Glomerular endothelial cell (primary cell): ENCODE data around the gene BMPR2. TPM values are rescaled to one million over a fixed set of nuclear protein-coding genes. Genes with fewer than 3 reads are reported as not detected.
"Not testable (repeated sequence)": the region's sequence is repeated elsewhere in the genome, so short reads cannot be mapped to it uniquely, and the experiment has no call there.

Experiments used
- DNase-seq: peaks from one replicate; pipeline ENCODE4 v3.0.0-alpha.2; 2011; ENCODE audit warnings: low read depth, low spot score; ENCODE audit errors: extremely low read depth
- total RNA-seq: library from RNA; depleted of rRNA; stranded (reverse); fragments of >200 nt; gene quantifications from 2 replicates; pipeline ENCODE4 v1.2.3, GENCODE V29; 2015

Gene BMPR2
- total RNA-seq, 1 donor from 2014 or later, result 141 TPM

GRCh38 chr2:202514732-202515131 lies 138.6 kb downstream of the BMPR2 start:
- DNase-seq, result no peak

DNA sequence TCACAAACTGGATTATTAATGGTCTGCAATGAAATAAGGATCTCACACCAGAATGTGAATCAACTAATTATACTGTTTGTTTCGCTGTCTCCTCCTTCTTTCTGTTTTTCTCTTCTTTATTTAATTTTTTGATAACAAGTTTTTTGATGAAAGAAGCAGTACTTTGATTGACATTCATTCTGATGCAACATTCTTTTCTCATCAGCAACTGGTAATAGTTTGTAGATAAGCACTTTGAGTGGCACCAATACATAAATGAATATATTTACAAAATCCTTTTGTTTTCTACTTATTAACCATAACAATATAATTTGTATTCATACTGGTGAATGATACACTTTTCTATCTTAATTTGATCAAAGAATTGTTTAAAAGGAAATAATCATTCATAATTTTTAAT lies 143.3 kb downstream of the BMPR2 start:
- no peak for DNase-seq

GRCh38 chr2:202521470-202521869 lies 145.3 kb downstream of the BMPR2 start:
- no peak for DNase-seq

GRCh38 chr2:202529389-202529788 lies 153.3 kb downstream of the BMPR2 start:
- no peak for DNase-seq

GRCh38 chr2:202530038-202530437 lies 153.9 kb downstream of the BMPR2 start:
- DNase-seq, result no peak

- not testable (repeated sequence) for DNase-seq
Observed at GRCh38 chr2:202535290-202535689, 159.2 kb downstream of the BMPR2 start.

DNA sequence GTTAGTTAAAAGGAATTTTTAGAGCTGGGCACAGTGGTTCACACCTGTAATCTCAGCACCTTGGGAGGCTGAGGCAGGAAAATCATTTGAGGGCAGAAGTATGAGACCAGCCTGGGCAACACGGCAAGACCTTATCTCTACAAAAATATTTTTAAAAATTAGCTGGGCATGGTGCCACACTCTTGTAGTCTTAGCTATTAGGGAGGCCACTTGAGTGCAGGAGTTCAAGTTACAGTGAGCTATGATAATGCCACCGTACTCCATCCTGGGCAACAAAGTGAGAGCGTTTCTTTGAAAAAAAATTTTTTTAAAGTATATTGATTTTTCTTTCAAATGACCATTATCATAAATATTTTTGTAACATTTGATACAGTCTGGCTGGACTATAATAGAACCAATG lies 165.0 kb downstream of the BMPR2 start:
- DNase-seq, result no peak

DNA sequence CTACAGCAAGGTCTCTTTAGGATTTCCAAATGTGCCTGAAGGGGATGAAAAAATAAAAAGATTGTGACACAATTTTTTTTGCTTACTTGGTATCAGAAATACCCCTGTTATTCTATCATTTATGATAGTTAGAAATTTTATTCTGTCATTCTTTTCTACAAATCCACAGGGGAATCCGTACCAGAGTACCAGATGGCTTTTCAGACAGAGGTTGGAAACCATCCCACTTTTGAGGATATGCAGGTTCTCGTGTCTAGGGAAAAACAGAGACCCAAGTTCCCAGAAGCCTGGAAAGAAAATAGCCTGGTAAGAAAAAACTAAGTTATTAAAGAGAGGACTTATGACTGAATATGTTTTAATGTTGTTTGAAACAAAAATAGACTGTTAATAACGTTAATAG lies 166.0 kb downstream of the BMPR2 start:
- DNase-seq, result no peak

DNA sequence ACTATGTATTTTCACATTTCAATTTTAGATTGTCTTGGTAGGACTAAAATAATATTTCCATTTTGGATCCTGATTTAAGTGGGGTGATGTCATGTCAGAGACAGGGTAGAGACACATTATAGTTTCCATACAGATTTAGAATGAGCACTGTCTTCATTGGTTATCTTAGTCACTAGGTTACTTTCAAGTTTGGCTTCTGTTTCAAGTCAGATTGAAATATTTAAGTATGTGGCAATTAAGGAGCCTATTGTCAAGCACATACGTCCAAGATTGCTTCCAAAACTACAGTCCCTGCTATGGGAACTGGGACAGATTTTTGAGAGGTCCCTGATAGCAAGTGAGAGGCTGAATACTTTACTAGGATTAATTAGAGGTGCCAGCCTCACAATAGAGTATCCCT lies 169.4 kb downstream of the BMPR2 start:
- no peak for DNase-seq

GRCh38 chr2:202545931-202546330 lies 169.8 kb downstream of the BMPR2 start:
- no peak for DNase-seq

DNA sequence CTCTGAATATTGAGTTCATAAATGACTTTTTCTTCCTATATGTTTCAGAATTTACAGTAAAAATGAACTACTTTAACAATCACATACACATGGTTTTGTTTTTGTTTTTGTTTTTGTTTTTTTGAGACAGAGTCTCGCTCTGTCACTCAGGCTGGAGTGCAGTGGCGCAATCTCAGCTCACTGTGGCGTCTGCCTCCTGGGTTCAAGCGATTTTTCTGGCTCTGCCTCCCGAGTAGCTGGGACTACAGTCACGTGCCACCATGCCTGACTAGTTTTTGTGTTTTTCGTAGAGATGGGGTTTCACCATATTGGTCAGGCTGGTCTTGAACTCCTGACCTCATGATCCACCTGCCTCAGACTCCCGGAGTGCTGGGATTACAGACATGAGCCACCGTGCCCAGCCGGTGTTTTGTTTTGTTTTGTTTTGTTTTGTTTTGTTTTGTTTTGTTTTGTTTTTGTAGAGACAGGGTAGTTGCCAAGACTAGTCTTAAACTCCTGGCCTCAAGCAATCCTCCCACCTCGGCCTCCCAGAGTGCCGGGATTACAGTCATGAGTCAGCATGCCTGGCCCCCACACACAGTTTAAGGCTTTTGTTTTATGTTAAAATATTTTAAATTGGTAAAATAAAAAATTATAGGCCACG lies 170.5 kb downstream of the BMPR2 start:
- not testable (repeated sequence) for DNase-seq

DNA sequence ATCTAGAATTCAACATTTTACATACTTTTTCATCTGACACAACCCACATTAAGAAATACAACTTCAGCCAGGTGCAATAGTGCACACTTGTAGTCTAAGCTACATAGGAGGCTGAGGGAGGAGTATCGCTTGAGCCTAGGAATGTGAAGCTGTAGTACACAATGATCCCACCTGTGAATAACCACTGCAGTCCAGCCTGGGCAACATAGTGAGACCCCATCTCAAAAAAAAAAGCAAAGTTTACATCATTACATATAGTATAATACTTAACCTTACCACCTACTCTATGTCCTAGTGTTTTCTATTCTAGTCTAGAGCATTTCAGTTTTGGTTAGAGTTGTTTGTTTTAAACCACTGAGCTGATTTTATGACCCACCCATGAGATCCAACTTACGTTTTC lies 172.1 kb downstream of the BMPR2 start:
- DNase-seq, result no peak

- not testable (repeated sequence) for DNase-seq
Observed at GRCh38 chr2:202551000-202551399, 174.9 kb downstream of the BMPR2 start.

DNA sequence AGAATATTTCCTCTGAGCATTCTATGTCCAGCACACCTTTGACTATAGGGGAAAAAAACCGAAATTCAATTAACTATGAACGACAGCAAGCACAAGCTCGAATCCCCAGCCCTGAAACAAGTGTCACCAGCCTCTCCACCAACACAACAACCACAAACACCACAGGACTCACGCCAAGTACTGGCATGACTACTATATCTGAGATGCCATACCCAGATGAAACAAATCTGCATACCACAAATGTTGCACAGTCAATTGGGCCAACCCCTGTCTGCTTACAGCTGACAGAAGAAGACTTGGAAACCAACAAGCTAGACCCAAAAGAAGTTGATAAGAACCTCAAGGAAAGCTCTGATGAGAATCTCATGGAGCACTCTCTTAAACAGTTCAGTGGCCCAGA lies 179.2 kb downstream of the BMPR2 start:
- no peak for DNase-seq

- DNase-seq, result no peak
Observed at GRCh38 chr2:202560200-202560599, 184.1 kb downstream of the BMPR2 start.

DNA sequence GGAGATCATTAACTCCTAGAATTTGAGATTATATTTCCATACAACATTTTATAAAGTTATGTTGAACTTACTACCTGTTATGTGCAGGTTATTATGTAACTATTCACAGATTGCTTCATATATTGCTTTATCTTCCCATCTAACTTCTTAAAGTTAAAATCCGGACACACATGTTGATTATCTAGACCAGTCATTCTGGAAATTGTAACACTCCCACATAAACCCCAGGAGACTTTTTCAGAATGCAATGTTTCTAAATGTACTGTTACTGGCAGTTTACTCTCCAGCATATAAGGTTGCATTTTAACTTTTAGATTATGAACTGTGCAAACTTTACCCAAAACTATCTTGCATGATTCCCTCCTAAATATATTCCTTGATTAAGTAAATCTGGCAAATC lies 188.1 kb downstream of the BMPR2 start:
- DNase-seq, result no peak

DNA sequence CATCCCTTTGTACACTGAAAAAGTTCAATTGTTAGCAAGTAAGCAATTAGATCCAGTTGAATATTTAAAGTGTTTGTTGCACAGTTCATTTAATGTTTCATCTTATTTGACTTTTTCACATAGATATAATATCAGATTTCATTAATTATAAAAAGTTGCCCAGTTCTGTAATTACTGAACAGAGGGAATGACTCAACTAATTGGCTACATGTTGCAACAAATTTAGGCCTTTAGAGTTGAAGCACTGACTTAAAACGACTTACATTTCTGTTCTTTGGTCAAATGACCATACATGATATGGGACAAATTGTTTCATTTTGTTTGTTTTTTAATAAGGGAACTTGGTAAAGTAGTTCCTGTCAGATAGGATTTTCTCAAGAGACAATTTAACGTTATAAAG lies 190.2 kb downstream of the BMPR2 start:
- no peak for DNase-seq

DNA sequence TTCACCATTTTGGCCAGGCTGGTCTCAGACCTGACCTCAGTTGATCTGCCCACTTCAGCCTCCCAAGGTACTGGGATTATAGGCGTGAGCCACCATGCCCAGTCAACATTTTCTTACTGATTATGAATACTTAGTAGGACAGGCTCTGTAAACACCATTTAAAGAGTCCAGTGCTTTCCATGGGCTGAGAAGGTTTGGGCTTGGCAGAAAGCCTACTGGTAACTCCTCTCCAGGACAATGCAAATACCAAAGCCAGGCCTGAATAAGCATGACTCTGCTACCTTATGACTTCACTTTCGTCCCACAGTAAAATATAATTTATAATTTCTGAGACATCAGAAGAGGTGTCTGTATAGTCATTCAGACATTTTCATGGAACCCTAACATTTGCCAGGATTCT lies 198.4 kb downstream of the BMPR2 start:
- no peak for DNase-seq

GRCh38 chr2:202575194-202575593 lies 199.1 kb downstream of the BMPR2 start:
- not testable (repeated sequence) for DNase-seq

GRCh38 chr2:202577250-202578183 lies 201.4 kb downstream of the BMPR2 start:
- no peak for DNase-seq

DNA sequence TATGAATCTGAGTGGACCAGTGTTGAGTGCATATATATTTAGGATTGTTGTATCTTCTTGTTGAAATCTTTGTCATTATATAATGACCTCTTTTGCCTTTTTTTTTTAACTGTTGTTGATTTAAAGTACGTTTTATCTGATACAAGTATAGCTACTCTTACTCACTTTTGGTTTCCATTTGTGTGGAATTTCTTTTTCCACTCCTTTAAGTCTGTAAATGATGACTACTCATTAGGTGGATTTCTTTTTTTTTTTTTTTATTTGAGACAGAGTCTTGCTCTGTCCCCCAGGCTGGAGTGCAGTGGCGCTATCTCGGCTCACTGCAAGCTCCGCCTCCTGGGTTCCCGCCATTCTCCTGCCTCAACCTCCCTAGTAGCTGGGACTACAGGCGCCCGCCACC lies 206.7 kb downstream of the BMPR2 start:
- DNase-seq, result not testable (repeated sequence)

DNA sequence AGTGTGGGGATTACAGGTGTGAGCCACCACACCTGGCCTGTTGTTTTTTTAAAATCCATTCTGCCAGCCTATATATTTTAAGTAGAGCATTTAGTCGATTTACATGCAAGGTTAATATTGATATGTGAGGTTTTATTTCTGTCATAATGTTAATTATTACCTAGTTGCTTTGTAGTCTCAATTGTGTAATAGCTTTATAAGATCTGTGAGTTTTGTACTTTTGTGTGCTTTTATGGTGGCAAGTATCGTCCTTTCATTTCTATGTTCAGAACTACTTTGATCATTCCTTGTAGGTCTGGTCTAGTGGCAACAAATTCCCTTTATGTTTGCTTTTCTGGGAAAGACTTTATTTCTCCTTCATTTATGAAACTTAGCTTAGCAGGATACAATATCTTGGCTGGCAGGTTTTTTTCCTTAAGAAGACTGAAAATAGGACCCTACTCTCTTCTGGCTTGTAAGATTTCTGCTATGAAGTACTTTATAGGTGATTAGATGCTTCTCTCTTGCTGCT lies 207.6 kb downstream of the BMPR2 start:
- DNase-seq, result no peak
